Colonic mucosa (tissue), 4 donors: ENCODE measurements around the gene ANKRD10. TPM values are rescaled to one million over a fixed set of nuclear protein-coding genes. Genes with fewer than 3 reads are reported as not detected.
"Not testable (repeated sequence)": the region's sequence is repeated elsewhere in the genome, so short reads cannot be mapped to it uniquely, and the experiment has no call there.

Source experiments
- DNase-seq: peaks from one replicate; pipeline ENCODE4 v3.0.0-alpha.2; 2020
- H3K27ac ChIP-seq: fragments of 200-600 bp; one replicate; pipeline ENCODE4 v1.8.0; 2021
- H3K27me3 ChIP-seq: fragments of 200-600 bp; one replicate; pipeline ENCODE4 v1.8.0; 2021
- H3K36me3 ChIP-seq: fragments of 200-600 bp; one replicate; pipeline ENCODE4 v1.8.0; 2021
- H3K4me1 ChIP-seq: fragments of 200-600 bp; one replicate; pipeline ENCODE4 v1.8.0; 2021; ENCODE audit warnings: mild to moderate bottlenecking
- H3K4me3 ChIP-seq: fragments of 200-600 bp; one replicate; pipeline ENCODE4 v1.8.0; 2021
- H3K9ac ChIP-seq, 2 donors: one replicate each; pipeline ENCODE4 v1.7.0; 2013; ENCODE audit warnings: control low read depth in 2 of 2, low read depth in 2 of 2, low read length in 2 of 2
- H3K9me3 ChIP-seq: fragments of 200-600 bp; one replicate; pipeline ENCODE4 v1.8.0; 2021
- intact Hi-C: fragments of 100-400 bp; cut with DNase I; formaldehyde crosslinking; loops from one replicate; pipeline ENCODE4 v1.14.1; 2022
- total RNA-seq, 2 donors: library from RNA; stranded (reverse); fragmentation: NEBNext Ultra II Directional in 1 of 2; extraction: Animal tissue kit (Norgen Biotek cat#: 25700) in 1 of 2; gene quantifications; one replicate each; pipeline ENCODE4 v1.2.1, GENCODE V29; 2021
- TF ChIP-seq, protein P1 (sequence below): fragments of 200-600 bp; IDR thresholded peaks from one replicate; pipeline ENCODE4 v1.8.0; 2022; ENCODE audit warnings: antibody characterized with exemption, mild to moderate bottlenecking
- donor health status: healthy.
- donor health status: DM: no; HTN: no; CAD: no.
- donor health status: DM: no; HTN: no; CAD: no.

ANKRD10 gene
- total RNA-seq, 2 donors from 2014 or later = 94.9 to 123 TPM

DNA sequence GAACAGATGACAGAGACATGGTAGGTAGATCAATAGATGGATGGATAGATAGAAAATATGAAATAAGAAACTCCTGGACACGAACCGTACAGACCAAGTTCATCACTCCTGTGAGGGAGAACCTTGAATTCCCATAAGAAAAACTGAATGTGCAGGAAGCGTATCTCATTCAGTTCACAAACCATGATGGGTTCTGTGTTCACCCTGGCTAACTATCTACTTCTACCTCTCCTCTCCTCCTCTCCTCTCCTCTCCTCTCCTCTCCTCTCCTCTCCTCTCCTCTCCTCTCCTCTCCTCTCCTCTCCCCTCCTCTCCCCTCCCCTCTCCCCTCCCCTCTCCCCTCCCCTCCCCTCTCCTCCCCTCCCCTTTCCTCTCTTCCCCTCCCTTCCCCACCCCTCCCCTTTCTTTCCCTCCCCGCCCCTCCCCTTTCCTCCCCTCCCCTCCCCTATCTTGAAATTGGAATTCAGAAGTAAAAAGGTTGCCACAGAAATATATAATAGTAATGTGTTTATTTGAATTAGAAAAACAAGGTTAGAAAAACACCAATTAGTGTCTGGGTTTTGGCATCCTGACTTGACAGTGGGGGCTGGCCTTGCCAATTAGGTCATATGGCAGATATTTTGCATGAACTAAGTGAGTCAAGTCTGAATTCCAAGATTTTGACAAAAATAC, 75.9 kb downstream of the ANKRD10 start:
- Histone ChIP-seq H3K36me3 (no peaks in the 10 kb centered on the region), H3K27me3 (no peaks in the 10 kb centered on the region), H3K4me1 (no peaks in the 10 kb centered on the region), H3K4me3 (no peak overlapping the region), H3K9me3 (no peaks in the 10 kb centered on the region), H3K27ac (no peak overlapping the region), H3K9ac (no peak overlapping the region)
- TF ChIP-seq, protein P1, sequence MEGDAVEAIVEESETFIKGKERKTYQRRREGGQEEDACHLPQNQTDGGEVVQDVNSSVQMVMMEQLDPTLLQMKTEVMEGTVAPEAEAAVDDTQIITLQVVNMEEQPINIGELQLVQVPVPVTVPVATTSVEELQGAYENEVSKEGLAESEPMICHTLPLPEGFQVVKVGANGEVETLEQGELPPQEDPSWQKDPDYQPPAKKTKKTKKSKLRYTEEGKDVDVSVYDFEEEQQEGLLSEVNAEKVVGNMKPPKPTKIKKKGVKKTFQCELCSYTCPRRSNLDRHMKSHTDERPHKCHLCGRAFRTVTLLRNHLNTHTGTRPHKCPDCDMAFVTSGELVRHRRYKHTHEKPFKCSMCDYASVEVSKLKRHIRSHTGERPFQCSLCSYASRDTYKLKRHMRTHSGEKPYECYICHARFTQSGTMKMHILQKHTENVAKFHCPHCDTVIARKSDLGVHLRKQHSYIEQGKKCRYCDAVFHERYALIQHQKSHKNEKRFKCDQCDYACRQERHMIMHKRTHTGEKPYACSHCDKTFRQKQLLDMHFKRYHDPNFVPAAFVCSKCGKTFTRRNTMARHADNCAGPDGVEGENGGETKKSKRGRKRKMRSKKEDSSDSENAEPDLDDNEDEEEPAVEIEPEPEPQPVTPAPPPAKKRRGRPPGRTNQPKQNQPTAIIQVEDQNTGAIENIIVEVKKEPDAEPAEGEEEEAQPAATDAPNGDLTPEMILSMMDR = no peak
- intact Hi-C loops = no loop called here
- no peak for DNase-seq

DNA sequence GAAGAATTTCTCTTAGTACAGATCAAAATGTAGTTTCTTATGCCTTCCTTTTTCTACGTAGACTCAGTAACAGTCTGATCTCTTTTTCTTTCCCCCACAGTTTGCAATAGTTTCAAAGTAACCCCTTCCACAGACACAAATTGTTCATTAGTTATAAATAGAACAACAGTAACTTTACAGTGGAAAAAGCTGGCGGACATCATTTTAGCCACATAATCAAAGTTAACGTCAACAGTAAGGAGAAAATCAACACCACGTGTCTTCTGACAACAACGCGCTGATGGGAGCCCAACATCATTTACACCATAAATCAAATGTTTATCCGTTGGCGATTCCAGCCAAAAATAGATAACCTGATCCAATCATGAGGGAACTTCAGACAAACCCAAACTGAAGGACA, 76.8 kb downstream of the ANKRD10 start:
- TF ChIP-seq, protein P1 = no peak

DNA sequence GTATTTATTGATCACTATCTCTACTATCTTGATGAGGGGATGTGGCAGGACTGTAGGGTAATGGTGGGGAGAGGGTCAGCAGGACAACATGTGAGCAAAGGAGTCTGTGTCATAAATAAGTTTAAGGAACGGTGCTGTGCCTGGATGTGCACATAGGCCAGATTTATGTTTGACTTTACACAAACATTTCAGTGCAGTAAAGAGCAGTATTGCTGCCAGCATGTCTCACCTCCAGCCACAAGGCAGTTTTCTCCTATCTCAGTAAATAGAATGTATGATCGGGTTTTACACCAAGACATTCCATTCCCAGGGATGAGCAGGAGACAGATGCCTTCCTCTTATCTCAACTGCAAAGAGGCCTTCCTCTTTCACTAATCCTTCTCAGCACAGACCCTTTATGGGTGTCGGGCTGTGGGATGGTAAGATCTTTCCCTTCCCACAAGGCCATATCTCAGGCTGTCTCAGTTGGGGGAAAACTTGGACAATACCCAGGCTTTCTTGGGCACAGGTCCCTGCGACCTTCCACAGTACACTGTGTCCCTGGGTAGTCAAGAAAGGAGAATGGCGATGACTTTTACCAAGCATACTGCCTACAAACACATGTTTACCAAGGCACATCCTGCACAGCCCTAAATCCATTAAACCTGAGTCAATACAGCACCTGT, 77.3 kb downstream of the ANKRD10 start:
- H3K9me3 ChIP-seq, H3K4me3 ChIP-seq, DNase-seq, H3K9ac ChIP-seq, H3K27me3 ChIP-seq, H3K27ac ChIP-seq, H3K36me3 ChIP-seq, H3K4me1 ChIP-seq, intact Hi-C loops: not testable (repeated sequence)

More for the DNA sequence above, 76.8 kb downstream of the ANKRD10 start:
- no peak overlapping the region for H3K9ac ChIP-seq
- no peaks in the 10 kb centered on the region for H3K36me3 ChIP-seq
- no peaks in the 10 kb centered on the region for H3K4me1 ChIP-seq
- no peak for DNase-seq
- no peaks in the 10 kb centered on the region for H3K27me3 ChIP-seq
- H3K27ac ChIP-seq = no peak overlapping the region
- no peak overlapping the region for H3K4me3 ChIP-seq
- no peaks in the 10 kb centered on the region for H3K9me3 ChIP-seq
- intact Hi-C loops = no loop called here

DNA sequence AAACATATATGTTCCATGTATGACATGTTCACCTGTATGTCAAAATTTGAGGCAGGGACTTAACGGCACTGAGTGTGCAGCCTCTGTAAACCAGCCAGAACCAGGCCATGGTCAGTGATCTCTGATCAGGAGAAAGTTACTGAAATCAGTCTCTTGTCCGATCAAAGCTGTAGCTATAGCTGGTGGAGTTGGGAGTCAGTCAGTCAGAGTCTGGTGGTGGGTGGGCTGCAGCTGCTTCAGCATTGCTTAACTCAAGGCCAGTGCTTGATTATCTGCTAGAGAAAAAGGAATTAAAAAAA, 78.3 kb downstream of the ANKRD10 start:
- H3K27me3 ChIP-seq = no peaks in the 10 kb centered on the region
- no peaks in the 10 kb centered on the region for H3K9me3 ChIP-seq
- intact Hi-C loops = no loop called here
- H3K27ac ChIP-seq = no peak overlapping the region
- no peak for DNase-seq
- no peak overlapping the region for H3K9ac ChIP-seq
- H3K36me3 ChIP-seq = no peaks in the 10 kb centered on the region
- H3K4me3 ChIP-seq = no peak overlapping the region
- no peaks in the 10 kb centered on the region for H3K4me1 ChIP-seq
- TF ChIP-seq, protein P1 = no peak

DNA sequence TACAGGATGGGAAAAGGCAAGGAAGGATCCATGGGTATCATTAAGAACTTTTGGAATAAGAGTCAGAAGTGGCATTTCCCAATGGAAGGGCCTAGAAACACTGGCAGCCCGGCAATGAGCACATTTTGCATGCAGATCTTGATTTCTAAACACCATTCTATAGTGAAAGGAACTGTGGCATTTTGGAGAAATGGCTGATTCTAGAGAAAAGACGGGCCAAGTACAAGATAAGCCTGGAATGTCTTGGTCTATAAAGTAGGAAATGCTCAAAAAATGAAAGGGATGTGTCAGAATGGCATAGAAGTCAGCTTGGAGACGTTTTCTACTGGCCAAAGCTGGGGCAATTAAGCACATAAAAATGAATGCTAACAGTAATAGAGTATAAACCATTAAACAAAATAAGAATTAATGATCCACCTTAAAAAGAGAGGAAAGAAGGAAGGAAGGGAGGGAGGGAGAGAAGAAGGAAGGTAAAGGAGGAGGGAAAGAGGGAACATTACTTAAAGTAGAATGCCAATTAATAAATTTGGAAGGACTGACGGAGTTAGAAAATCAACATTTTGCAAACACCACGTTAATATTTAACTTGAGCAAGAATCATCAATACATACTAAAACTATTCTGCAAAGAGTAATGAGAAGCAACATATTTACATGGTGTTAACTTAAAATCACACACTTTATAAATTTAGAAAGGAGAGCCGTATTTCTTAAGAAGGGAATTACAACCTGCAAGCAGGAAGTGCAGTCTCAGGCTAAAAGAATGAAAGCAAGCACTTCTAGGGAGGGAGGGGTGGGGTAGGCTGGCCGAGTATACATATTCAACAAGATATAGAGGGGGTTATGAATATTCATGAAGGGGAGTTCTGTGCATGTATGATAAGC, 78.9 kb downstream of the ANKRD10 start:
- Histone ChIP-seq H3K9ac (no peak overlapping the region), H3K9me3 (no peaks in the 10 kb centered on the region), H3K4me1 (no peaks in the 10 kb centered on the region), H3K27me3 (no peaks in the 10 kb centered on the region), H3K36me3 (no peaks in the 10 kb centered on the region), H3K27ac (no peak overlapping the region), H3K4me3 (no peak overlapping the region)
- TF ChIP-seq, protein P1 = no peak
- intact Hi-C loops = no loop called here
- no peak for DNase-seq
